Mucosa of stomach (tissue), 1 donor: ENCODE results near the gene TMEM53.
A peak's percentile ranks its signal among the peaks of the same experiment; 100 is the strongest.

Experiments used
- H3K27me3 ChIP-seq: one replicate; pipeline ENCODE4 v1.7.0; 2013; ENCODE audit warnings: mild to moderate bottlenecking, low read length; ENCODE audit not compliant: control insufficient read depth, insufficient read depth
- H3K36me3 ChIP-seq: one replicate; pipeline ENCODE4 v1.7.0; 2013; ENCODE audit warnings: low read length; ENCODE audit not compliant: control insufficient read depth, insufficient read depth
- H3K4me1 ChIP-seq: one replicate; pipeline ENCODE4 v1.7.0; 2013; ENCODE audit warnings: mild to moderate bottlenecking, low read length; ENCODE audit not compliant: control insufficient read depth, insufficient read depth
- H3K4me3 ChIP-seq: one replicate; pipeline ENCODE4 v1.7.0; 2013; ENCODE audit warnings: low read length
- H3K9ac ChIP-seq: one replicate; pipeline ENCODE4 v1.7.0; 2013; ENCODE audit warnings: mild to moderate bottlenecking, low read length, moderate library complexity
- H3K9me3 ChIP-seq: one replicate; pipeline ENCODE4 v1.7.0; 2013; ENCODE audit warnings: mild to moderate bottlenecking, low read length, moderate library complexity; ENCODE audit not compliant: control insufficient read depth
- donor health status: Pancreatic carcinoma.

TMEM53 gene

DNA sequence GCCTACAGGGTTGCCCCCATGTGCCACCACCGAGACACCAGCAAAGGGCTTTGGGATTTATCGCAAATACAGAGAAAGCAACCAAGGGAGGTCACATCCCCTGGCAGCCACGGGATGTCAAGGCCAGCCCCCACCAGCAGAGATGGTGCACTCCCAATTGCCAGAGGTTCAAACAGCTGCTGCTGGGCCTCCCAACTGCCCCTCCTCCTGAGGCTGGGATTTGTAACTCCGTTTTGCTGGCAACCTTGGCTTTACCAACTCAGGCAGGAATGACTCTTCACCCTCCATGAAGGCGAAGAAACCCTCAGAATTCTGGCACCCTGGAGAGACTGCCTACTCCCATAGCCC is 11.6 kb downstream of the TMEM53 start:
- H3K9me3 ChIP-seq: no peaks in the 10 kb centered on the region
- H3K4me3 ChIP-seq: no peak overlapping the region
- H3K4me1 ChIP-seq: peaks cover 8% of the 10 kb centered on the region
- no peaks in the 10 kb centered on the region for H3K27me3 ChIP-seq
- H3K9ac ChIP-seq: no peak overlapping the region
- H3K36me3 ChIP-seq: peaks cover 3% of the 10 kb centered on the region

DNA sequence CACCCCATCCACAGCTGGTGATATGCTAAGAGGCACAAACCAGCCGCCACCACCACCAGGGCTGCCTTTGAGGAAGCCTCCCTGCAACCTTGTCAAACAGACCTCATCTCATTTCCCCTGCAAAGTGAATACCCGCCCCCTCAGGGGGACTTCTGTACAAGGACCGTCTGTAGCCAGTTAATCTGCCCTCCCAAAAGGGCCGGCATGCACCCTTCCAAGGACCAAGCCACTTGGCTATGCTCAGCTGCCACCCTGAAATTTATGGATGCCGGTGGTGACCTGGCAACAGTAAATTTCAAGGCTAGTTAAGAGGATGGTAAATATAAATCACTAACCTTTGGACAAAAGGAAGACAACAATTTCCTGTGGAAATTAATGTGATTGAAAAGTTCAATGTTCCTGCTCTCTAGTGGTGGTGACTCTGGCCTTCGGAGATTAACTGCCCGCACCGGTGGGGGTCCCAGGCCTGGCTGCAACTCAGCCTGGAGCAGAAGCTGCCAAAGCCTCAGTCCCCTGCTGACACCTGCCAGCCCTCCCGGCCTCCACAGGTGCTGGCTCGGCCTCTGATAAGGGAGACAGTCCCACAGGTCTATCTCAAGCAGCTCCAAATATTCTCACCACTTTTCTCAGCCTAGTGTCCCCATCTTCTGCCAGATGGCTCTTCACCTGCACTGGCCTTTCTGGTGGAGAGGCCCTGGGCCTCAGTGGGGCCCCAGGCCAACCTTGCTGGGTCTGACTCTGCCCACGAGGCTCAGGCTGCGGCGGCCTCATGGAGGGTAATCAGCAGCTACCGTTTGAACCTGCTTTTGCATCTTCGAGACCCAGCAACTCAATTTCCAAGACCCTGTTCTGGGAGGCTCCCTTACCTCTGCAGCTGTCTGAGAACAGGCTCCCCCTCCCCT is 12.2 kb downstream of the TMEM53 start:
- no peaks in the 10 kb centered on the region for H3K9me3 ChIP-seq
- H3K4me1 ChIP-seq: peaks cover 8% of the 10 kb centered on the region
- H3K4me3 ChIP-seq: no peak overlapping the region
- H3K9ac ChIP-seq: no peak overlapping the region
- peaks cover 3% of the 10 kb centered on the region for H3K36me3 ChIP-seq
- no peaks in the 10 kb centered on the region for H3K27me3 ChIP-seq

DNA sequence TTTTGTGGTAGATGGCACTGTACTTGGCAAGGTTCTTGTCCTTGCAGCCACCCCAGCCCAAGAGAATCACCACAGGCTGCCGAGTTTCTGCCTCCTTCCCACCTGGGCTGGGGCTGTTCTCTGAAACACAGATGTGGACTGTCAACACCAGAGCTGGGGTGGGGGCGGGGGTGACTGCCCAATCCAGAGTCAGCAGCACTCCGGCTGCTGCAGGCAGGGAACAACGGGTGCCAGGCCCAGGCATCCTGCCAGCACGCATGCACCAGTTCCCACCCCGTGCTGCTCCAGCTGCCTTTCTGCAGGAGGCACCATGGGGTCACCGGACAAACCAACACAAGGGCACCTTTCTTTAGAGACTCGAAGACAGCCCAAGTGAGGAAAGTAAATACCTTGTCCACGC is 14.1 kb downstream of the TMEM53 start:
- Histone ChIP-seq H3K27me3 (no peaks in the 10 kb centered on the region), H3K4me1 (peaks cover 8% of the 10 kb centered on the region), H3K36me3 (peaks cover 3% of the 10 kb centered on the region), H3K4me3 (no peak overlapping the region), H3K9ac (peak overlapping the region; percentile 1), H3K9me3 (no peaks in the 10 kb centered on the region)

DNA sequence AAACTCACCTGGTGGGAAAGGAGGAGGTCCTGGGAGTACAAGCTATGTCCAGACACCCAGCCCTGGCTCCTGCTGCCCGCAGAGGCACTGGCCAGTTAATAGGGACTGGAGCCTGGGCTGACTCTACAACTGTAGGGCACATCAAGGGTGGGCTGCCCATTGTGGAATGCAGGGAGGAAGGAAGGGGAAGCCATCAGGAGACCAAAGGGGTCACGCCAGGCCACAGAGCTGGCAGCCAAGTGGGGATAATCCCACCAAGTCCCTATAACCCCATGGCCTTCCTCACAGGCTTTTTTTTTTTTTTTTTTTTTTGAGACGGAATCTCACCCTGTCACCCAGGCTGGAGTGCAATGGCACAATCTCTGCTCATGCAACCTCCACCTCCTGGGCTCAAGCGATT is 14.7 kb downstream of the TMEM53 start:
- H3K4me3 ChIP-seq: no peak overlapping the region
- H3K36me3 ChIP-seq: peaks cover 3% of the 10 kb centered on the region
- no peaks in the 10 kb centered on the region for H3K27me3 ChIP-seq
- H3K9me3 ChIP-seq: no peaks in the 10 kb centered on the region
- H3K4me1 ChIP-seq: peaks cover 8% of the 10 kb centered on the region
- H3K9ac ChIP-seq: no peak overlapping the region

DNA sequence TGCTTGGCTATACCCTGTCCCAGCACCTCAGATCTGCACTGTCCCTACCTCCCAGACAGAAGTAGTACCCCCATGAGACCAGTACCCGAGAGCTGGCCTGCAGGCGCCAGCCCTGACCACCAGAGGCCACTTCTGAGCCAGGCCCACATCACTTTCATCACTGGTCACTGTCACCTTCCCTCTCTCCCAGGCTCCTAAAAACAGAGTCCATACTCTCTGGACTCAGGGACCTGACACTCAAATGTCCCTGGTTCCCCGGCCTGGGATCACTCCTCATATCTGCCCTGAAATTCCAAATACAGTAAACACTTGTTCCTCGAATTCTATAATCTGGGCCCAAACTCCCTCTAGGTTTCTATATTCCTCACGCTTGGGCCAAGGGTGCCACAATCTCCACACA is 18.7 kb downstream of the TMEM53 start:
- peaks cover 8% of the 10 kb centered on the region for H3K4me1 ChIP-seq
- no peaks in the 10 kb centered on the region for H3K9me3 ChIP-seq
- H3K4me3 ChIP-seq: no peak overlapping the region
- H3K36me3 ChIP-seq: peaks cover 3% of the 10 kb centered on the region
- H3K27me3 ChIP-seq: no peaks in the 10 kb centered on the region
- H3K9ac ChIP-seq: no peak overlapping the region

DNA sequence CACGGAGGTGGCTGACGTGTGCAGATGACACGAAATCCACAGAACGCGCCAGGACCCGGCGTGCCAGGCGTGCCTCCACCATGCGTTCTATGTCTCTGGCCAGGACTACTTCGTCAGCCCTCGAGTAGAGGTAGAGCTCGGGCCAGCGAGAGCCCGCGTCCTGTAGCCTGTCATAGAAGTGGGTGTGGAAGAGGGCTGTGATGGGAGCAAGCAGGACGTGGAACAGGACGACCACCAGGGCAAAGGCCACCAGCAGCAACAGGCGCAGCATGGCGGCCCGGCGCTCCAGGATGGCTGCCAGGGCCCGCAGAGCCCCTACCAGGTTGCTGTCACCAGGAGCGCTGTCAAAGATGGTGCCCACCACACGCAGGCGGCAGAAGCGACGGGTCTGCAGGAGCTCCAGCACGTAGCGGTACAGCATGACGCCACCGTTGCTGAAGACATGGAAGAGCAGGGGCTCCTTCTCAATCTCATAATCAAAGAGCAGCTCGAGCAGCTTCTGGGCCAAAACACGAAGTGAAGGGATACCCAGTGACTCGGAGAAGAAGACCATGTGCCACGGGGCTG is 19.6 kb downstream of the TMEM53 start:
- no peak overlapping the region for H3K9ac ChIP-seq
- no peaks in the 10 kb centered on the region for H3K4me1 ChIP-seq
- no peaks in the 10 kb centered on the region for H3K27me3 ChIP-seq
- no peak overlapping the region for H3K4me3 ChIP-seq
- H3K9me3 ChIP-seq: no peaks in the 10 kb centered on the region
- H3K36me3 ChIP-seq: peaks cover 3% of the 10 kb centered on the region

DNA sequence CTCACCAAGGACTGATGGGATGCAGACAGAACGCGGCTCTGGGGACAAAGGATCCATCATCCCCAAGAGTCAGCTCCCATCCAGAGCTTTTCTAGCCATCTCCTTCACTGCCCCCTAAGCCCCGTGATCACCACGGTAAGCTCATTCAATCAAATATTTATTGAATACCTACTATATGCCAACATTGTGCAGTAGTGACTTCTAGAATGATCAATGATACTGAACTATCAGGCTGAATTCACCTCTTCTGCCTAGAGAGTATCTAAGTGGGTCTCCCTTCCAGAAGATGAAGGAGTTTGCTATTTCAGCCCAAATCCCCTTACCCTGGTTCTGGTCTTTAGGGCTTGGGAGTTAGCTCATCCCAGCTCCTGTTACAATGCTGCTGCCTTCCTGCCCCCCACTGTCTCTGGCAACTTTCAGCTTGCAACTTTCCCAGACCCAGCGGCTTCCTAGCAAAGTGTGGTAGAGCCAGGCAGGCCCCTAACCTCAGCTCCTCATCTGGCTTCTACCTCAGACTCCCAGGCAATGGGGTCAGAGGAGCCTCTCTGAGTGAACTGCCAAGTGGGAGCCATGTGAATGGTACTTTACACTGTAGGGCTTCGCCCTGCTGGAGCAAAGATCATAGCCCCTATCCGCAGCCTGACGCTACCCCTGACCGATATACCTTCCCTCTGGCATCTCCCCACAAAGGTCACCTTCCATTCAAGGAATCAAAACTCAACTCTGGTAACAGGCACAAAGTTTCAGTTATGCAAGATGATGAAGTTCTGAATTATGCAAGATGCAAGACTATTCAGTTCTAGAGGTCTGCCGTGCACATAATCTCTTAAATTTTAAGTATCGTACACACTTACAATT is 20.9 kb downstream of the TMEM53 start:
- no peak overlapping the region for H3K9ac ChIP-seq
- H3K27me3 ChIP-seq: no peaks in the 10 kb centered on the region
- no peaks in the 10 kb centered on the region for H3K9me3 ChIP-seq
- H3K4me3 ChIP-seq: no peak overlapping the region
- peaks cover 2% of the 10 kb centered on the region for H3K4me1 ChIP-seq
- no peaks in the 10 kb centered on the region for H3K36me3 ChIP-seq

DNA sequence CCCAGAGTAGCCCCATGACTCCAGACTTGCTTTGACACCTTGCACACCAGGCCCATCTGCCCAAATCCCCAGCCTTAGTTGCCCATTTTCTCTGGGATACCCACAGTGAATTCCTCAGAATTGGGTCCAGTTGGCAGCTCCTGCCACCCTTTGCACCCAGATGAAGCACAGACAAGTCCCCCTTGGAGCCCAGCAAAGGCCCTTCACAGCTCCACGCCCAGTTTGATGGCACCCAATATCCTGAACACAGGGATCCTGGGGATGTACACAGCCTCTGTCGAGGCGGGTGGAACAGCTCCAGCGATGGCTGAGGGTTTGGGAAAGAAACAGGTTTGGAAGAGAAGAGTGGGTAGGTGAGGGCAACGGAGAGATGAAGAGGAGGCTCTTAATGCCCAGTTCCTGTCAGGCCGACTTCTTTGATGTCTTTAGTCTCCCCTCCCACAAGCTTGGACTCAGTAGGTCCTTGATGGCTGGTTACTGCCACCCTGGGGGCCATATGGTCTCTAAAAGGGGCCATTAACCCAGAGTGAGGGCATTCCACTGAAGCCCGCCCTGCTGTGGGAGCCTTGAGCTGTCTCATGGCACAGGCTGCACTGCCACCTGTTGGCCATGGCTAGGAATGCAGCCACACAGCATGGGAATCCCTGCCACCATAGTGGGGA is 21.7 kb downstream of the TMEM53 start:
- H3K4me3 ChIP-seq: no peak overlapping the region
- no peaks in the 10 kb centered on the region for H3K36me3 ChIP-seq
- no peaks in the 10 kb centered on the region for H3K9me3 ChIP-seq
- no peak overlapping the region for H3K9ac ChIP-seq
- H3K27me3 ChIP-seq: no peaks in the 10 kb centered on the region
- peaks cover 10% of the 10 kb centered on the region for H3K4me1 ChIP-seq

DNA sequence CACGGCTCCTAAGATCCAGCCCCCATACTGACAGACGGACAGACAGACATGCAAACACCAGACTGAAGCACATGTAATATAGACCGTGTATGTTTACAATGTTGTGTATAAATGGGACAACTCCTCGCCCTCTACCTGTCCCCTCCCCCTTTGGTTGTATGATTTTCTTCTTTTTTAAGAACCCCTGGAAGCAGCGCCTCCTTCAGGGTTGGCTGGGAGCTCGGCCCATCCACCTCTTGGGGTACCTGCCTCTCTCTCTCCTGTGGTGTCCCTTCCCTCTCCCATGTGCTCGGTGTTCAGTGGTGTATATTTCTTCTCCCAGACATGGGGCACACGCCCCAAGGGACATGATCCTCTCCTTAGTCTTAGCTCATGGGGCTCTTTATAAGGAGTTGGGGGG is 23.2 kb downstream of the TMEM53 start:
- Histone ChIP-seq H3K9me3 (no peaks in the 10 kb centered on the region), H3K9ac (no peak overlapping the region), H3K27me3 (no peaks in the 10 kb centered on the region), H3K4me3 (no peak overlapping the region), H3K4me1 (peaks cover 11% of the 10 kb centered on the region), H3K36me3 (no peaks in the 10 kb centered on the region)

DNA sequence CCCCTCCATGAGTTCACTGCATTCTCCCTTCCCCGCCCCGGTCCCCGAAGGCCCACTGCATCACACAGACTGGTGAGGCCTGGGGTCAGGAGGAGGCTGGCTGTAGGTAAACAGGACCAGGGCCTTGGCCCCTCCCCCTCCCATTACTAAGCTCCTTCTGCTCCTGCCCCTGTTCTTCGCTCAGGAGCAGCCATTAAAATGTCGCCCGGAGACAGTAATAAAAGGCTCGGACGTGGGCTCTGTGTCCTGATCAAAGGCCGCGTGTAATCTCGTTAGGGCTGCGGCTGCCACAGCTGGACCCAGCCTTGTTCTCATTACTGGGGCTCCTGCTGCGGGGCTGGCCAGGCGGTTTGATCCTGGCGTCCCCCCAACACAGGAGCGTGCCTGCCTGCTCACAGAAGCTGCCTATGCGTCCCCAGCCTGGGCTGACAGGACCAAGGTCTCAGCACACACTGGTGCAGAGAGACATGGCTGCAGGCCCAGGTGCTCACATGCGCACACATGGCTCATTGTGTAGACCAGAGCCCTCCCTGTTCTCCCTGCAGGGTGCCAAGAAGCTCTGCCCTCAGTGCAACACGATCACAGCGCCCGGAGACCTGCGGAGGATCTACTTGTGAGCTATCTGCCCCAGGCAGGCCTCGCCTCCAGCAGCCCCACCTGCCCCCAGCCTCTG is 24.0 kb downstream of the TMEM53 start:
- H3K9me3 ChIP-seq: no peaks in the 10 kb centered on the region
- peaks cover under 1% of the 10 kb centered on the region for H3K36me3 ChIP-seq
- H3K27me3 ChIP-seq: no peaks in the 10 kb centered on the region
- no peak overlapping the region for H3K9ac ChIP-seq
- H3K4me3 ChIP-seq: no peak overlapping the region
- peaks cover 11% of the 10 kb centered on the region for H3K4me1 ChIP-seq

DNA sequence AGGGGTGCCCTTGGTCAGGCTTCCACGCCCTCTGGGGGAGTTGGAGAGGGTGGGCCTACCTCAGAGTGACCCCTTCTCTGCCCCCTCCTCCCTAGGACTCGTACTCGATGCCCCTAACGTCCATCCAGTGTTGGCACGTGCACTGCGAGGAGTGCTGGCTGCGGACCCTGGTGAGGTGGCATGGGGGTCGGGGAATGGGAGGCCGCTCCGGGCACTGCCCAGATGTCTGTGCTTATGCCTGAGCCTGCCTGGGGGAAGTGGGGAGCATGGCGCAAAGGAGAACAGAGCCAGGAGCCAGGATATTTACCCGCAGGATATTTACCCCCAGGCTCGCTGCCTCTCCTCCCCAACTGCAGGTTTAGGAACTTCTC is 24.5 kb downstream of the TMEM53 start:
- Histone ChIP-seq H3K4me3 (no peak overlapping the region), H3K9ac (no peak overlapping the region), H3K36me3 (peaks cover 6% of the 10 kb centered on the region), H3K4me1 (peaks cover 11% of the 10 kb centered on the region), H3K27me3 (no peaks in the 10 kb centered on the region), H3K9me3 (no peaks in the 10 kb centered on the region)
